VCaP (cell line): ENCODE results near the gene CSTPP1.

Experiments
- H3K27ac ChIP-seq: fragments of 450-650 bp; 2 replicates; pipeline ENCODE4 v1.5.1; 2017
- TF ChIP-seq, protein P1 (sequence below): fragments of 450-650 bp; conservative IDR thresholded peaks from 2 replicates; pipeline ENCODE4 v1.5.1; 2017; ENCODE audit warnings: mild to moderate bottlenecking, moderate library complexity

CSTPP1 gene

DNA sequence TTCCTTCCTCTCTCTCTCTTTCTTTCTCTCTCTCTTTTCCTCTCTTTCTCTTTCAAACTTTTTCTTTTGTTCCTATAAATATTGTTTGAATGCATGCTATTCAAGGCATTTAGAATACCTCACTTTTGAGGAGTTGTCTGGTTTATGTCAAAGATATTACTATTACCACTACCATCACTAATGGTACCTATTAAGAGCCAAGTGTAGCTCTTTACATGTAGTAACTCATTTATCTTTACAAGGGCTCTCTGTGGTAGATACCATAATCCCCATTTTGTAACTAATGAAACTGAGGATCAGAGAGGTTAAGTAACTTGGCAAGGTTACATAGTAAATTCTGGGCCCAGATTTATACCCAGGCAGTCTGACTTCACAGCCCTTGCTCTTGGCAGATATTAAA is 116.0 kb downstream of the CSTPP1 start:
- TF ChIP-seq, protein P1, sequence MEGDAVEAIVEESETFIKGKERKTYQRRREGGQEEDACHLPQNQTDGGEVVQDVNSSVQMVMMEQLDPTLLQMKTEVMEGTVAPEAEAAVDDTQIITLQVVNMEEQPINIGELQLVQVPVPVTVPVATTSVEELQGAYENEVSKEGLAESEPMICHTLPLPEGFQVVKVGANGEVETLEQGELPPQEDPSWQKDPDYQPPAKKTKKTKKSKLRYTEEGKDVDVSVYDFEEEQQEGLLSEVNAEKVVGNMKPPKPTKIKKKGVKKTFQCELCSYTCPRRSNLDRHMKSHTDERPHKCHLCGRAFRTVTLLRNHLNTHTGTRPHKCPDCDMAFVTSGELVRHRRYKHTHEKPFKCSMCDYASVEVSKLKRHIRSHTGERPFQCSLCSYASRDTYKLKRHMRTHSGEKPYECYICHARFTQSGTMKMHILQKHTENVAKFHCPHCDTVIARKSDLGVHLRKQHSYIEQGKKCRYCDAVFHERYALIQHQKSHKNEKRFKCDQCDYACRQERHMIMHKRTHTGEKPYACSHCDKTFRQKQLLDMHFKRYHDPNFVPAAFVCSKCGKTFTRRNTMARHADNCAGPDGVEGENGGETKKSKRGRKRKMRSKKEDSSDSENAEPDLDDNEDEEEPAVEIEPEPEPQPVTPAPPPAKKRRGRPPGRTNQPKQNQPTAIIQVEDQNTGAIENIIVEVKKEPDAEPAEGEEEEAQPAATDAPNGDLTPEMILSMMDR: no peak
- H3K27ac ChIP-seq: no peak overlapping the region

DNA sequence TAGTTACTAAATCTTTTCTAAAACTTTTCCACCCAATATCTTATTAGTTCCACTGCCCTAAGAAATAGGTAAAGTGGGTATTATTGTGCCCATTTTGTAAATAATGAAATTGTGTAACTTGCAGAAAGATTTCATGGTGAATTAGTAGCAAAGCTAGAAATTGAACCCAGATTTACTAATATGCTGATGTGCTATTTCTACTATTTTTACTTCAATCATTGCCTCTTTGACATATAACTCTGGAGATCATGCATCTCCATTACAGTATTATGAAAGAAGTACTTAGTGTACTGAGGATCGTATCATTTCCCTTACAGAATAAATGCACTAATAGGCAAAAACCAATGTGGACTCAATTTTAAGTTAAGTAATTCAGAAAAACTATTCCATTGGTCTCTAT is 119.0 kb downstream of the CSTPP1 start:
- no peak overlapping the region for H3K27ac ChIP-seq
- TF ChIP-seq, protein P1: no peak

DNA sequence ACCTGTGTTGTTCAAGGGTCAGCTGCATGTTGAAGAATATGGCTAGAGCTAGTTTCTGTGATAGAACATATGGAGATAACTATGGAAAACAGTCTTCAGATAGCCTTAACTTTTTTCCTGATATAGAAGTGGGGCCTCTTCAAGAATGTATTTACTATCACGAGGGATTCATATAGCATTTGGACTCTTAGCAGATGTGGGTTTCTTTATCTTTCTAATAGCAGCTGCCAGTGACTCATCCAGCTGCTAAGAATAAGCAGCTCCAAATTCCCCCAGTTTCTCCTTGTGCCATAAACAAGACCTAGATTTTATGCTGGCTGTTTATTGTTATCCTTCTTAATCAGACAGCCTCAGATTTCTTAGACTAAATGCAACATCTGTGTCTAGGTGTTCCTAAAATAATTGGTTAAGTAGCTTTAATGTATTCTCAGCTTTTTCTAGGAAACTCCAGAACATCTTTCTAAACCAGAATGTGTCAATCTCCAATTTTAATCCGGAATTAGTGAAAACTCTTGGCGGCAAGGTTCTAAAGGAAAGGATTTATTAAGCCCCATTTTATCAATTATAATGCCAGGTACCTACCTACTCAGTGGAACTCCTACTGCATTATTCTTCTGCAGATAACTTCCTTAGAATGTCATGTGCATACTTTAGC is 119.8 kb downstream of the CSTPP1 start:
- no peak overlapping the region for H3K27ac ChIP-seq
- TF ChIP-seq, protein P1: no peak

DNA sequence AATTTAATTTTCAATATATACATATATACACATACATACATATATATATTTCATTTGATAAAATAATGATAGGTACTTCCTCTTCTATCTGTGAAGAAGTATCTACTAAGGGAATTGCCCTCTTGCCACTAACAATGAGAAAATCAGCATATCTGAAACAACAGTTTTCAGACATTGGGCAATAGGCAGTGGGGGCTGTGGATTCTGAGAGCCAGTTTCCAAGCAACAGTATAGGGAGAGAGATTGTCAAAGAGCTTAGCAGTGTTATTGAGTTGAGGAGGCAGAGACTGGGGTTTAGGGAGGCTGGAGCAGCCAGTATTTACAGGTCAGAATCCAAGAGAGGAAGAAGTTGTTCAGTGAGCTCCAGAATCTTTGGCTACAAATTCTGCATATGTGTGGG is 120.8 kb downstream of the CSTPP1 start:
- TF ChIP-seq, protein P1: no peak
- no peak overlapping the region for H3K27ac ChIP-seq

DNA sequence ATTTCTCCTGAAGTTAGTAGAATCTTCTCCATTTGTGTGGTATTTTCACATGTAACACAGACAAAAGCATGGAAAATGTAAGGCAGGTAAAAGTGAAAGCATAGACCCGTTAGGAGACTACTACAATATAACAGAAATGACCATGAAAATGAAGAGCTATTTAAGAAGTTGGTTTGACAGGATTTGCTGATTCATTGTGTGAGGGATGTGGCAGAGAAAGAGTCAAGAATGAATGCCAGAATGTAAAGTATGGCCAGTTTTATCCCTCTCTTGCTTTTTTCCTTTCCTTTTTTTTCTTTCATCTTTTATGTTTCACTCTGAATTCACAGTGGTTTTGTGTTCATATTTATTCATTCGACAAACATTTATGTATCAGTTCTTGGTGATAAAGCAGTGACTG is 124.2 kb downstream of the CSTPP1 start:
- no peak overlapping the region for H3K27ac ChIP-seq
- TF ChIP-seq, protein P1: no peak

DNA sequence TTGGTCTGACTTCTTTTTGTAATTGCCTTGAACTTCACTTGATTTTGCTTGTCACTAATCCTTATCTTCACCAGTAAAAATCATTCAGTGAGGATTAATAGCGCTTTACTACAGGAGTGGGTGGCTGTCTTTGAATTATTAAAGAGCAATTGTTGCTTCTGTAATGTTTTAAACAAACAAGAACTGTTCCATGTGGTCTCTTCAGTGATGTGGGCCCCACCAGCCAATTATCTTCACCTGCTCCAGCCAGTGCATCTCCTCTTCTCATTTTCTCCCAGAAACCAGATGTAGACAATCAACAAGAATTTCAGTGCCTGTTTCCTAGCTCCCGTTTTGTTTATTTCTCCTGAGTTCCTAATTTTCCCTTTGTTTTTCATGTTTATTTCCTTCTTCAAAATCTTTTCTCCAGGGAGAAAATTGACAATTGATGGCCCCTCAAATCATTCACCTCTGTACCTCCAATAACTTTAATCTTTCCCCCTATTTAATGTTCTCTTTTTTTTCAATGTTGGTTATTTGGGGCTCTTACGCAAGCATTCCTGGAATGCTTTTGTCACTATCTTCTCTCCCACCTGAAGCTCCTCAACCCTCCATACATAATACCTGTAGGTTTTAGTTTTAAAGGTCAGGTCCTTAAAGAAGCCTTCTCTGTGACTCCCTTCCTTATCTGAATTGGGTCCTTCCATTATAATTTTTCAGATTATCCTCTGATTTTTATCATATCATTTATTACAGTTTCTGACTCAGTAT is 125.0 kb downstream of the CSTPP1 start:
- no peak overlapping the region for H3K27ac ChIP-seq
- TF ChIP-seq, protein P1: no peak

DNA sequence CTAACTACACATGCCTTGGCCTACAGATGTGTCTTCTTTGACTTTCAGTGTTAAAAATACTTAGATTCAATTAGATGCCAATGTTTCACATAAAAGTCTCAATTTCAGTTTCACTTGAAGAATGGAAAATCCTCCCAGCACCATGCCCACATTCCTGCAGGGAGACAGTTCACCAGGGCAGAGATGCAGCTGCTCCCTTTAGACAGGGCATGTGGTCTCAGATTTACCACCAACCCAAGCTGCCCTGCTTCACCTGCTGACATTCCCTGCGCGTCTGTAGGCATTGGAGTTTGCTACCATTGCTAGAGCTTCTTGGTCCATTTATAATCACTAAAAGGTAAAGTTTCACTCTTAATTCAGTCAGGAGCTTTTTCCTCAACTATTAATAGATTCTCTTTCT is 126.2 kb downstream of the CSTPP1 start:
- no peak overlapping the region for H3K27ac ChIP-seq
- TF ChIP-seq, protein P1: no peak
